HAP-1 (cell line): ENCODE measurements around the gene PHF2.
A peak's percentile ranks its signal among the peaks of the same experiment; 100 is the strongest.

Experiments
- DNase-seq, 2 experiments: peaks; one replicate each; pipeline ENCODE4 v3.0.0-alpha.2; 2016 to 2020; ENCODE audit warnings: low spot score in 2 of 2
- H3K27me3 ChIP-seq: fragments of 250-450 bp; sonication (Bioruptor Pico); 2 replicates; pipeline ENCODE4 v1.5.1; 2020; ENCODE audit warnings: low read depth, mild to moderate bottlenecking, moderate library complexity
- H3K36me3 ChIP-seq: fragments of 250-450 bp; sonication (Bioruptor Pico); replicated peaks from 2 replicates; pipeline ENCODE4 v1.5.1; 2020; ENCODE audit warnings: mild to moderate bottlenecking
- H3K4me1 ChIP-seq: fragments of 250-450 bp; sonication (Bioruptor Pico); 2 replicates; pipeline ENCODE4 v1.5.1; 2020; ENCODE audit warnings: mild to moderate bottlenecking
- H3K4me3 ChIP-seq: fragments of 250-450 bp; sonication (Bioruptor Pico); 2 replicates; pipeline ENCODE4 v1.5.1; 2020; ENCODE audit warnings: mild to moderate bottlenecking, moderate library complexity
- H3K9me3 ChIP-seq: fragments of 250-450 bp; sonication (Bioruptor Pico); 2 replicates; pipeline ENCODE4 v1.5.1; 2020; ENCODE audit warnings: mild to moderate bottlenecking, moderate library complexity
- in situ Hi-C: fragments of 300-500 bp; cut with MboI; formaldehyde crosslinking; loops from 3 replicates; pipeline ENCODE4 v1.14.3; 2020; ENCODE audit warnings: low sequenced_read_pairs, inconsistent platforms, mixed read lengths

The PHF2 gene

DNA sequence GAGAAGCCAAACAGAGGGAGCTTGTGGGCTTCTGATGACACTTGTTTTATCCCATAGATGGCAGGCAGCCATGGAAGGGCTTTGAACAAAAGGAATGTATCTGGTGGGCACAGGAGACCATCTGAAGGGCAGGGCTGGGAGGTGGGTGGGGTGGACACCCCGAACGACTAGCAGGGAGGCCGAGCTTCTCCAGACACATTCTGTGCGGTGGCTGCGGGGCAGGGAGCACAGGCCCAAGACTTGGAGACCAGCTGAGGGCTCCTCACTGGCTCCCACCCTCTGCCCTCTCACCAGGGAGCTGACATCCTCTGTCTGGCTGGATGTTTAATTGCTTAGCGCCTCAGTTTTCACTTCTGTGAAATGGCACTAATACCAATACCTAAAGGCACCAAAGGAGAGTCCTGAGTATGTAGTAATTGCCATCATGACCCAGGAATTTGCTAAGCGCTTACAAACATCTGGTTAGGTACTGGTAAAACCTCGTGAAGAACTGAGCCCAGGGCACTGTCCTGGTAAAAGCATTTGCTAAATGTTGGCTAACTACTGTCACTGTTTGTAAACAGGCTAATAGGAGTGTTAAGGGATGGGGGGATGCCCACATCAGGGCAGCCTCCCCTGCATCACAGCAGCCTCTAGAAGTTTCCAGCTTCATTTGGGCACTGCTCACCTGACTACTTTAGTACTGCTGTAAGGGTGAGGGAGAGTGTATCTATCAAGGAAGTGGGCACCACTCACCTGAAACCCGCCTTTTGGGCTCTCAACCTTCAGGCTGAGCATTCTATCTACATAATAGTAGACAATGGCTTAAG is 2.1 kb upstream of the PHF2 start:
- in situ Hi-C loops, result no loop called here
- Histone ChIP-seq H3K4me1 (peaks cover 15% of the 10 kb centered on the region), H3K27me3 (no peaks in the 10 kb centered on the region), H3K36me3 (no peaks in the 10 kb centered on the region), H3K9me3 (peaks cover 2% of the 10 kb centered on the region), H3K4me3 (no peak overlapping the region)
- no peak for DNase-seq

DNA sequence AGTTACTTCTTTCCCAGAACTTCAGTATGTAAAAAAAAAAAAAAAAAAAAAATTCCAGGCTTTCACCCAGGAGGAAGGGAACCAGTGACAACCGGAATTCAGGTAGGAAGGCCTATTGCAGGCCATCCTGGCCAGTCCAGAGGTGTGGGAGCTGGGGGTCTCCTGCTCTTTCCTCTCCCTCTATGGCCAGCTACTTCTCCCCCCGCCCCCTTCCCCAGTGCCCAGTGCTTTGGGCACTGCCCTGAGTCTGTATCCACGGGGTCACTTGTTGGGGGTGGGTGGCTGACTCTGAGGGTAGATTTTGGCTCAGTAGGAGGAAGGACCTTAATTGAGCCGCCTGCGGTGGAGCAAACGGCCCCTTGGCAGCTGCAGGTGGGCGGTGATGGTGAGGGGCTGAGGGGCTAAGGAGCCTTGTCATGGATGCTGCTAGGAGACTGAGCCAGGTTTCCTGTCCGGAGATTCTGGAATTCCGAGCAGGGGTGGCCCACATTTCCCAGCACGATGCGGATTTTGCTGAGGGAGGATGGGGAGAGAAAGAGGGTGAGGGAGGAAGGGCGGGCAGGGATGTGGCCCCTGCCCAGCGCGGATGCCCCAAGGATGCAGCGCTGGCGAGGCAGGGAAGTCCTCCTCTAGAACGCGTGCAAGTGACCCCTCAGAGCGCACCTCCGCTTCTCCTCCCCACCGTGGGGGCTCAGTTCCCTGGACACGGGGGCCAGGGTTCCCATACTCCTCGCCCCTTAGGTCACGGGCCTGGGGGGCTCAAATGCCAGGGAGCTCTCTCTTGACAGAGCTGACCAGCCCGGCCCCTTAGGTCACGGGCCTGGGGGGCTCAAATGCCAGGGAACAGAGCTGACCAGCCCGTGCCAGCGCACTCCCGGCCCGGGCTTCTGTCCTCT is 1.2 kb upstream of the PHF2 start:
- Histone ChIP-seq H3K9me3 (peaks cover 2% of the 10 kb centered on the region), H3K4me1 (peaks cover 15% of the 10 kb centered on the region), H3K4me3 (peak overlapping the region; percentile 52), H3K27me3 (no peaks in the 10 kb centered on the region), H3K36me3 (no peaks in the 10 kb centered on the region)
- DNase-seq, result no peak
- in situ Hi-C loops, result no loop called here

DNA sequence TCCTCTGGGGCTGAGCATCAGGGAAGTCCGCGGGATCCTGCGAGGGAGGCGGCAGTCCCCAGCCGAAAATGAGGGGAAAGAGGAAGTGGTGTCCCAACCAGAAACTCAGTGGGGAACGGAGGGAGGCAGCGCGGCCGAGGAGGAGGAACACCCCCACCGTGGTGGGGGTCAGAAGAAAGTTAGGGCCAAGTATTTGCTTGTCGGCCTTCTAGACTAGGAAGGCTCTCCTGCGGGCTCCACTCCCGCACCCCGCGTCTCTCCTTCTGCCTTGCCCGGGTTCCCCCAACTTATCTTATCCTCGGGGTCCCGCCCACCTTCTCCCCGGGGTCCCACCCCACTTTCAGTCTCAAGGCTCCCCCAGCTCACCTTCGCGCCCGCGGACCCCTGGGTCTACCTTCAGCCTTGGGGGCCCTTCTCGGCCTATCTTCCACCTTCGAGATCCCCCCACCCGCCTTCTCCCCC is 557 bp upstream of the PHF2 start:
- in situ Hi-C loops, result no loop called here
- no peaks in the 10 kb centered on the region for H3K36me3 ChIP-seq
- peak in 1 of 2 experiments; percentile 35 for DNase-seq
- peak overlapping the region; percentile 52 for H3K4me3 ChIP-seq
- no peaks in the 10 kb centered on the region; the same call in none of the 2 replicates for H3K9me3 ChIP-seq
- H3K4me1 ChIP-seq, result peaks cover 15% of the 10 kb centered on the region
- no peaks in the 10 kb centered on the region for H3K27me3 ChIP-seq

GRCh38 chr9:93577078-93577974 is 942 bp downstream of the PHF2 start:
- in situ Hi-C loops, result no loop called here
- Histone ChIP-seq H3K4me1 (peaks cover 15% of the 10 kb centered on the region), H3K9me3 (no peaks in the 10 kb centered on the region), H3K27me3 (no peaks in the 10 kb centered on the region), H3K36me3 (no peaks in the 10 kb centered on the region), H3K4me3 (peak overlapping the region; percentile 44)
- DNase-seq, result peak in 1 of 2 experiments; percentile 26

GRCh38 chr9:93577975-93578682 is 1.7 kb downstream of the PHF2 start:
- Histone ChIP-seq H3K36me3 (no peaks in the 10 kb centered on the region), H3K27me3 (no peaks in the 10 kb centered on the region), H3K4me1 (peaks cover 15% of the 10 kb centered on the region), H3K9me3 (no peaks in the 10 kb centered on the region), H3K4me3 (peak overlapping the region; percentile 44)
- DNase-seq, result no peak
- in situ Hi-C loops, result no loop called here

DNA sequence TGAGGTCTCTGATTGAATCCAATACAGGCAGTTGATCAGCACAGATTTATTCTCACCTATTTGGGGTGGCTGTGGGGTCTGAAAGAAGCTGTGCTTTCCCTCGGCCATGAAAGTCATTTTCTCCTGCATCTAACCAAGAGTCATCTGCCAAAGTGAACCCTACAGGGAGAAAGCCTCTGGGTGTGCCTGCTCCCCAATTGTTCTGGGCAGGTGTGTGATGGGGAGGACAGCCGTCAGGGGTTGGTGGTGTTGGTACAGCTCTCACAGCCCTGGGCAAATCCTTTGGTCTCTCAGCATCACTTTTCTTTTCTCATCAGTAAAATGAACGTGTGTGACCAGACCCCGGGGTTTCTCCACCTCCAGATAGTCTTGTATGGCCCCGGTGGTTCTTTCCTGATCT is 2.5 kb downstream of the PHF2 start:
- Histone ChIP-seq H3K36me3 (no peaks in the 10 kb centered on the region), H3K4me1 (peaks cover 15% of the 10 kb centered on the region), H3K27me3 (no peaks in the 10 kb centered on the region), H3K4me3 (no peak overlapping the region), H3K9me3 (no peaks in the 10 kb centered on the region)
- DNase-seq, result no peak
- in situ Hi-C loops, result no loop called here

- Histone ChIP-seq H3K27me3 (no peaks in the 10 kb centered on the region), H3K4me1 (peaks cover 14% of the 10 kb centered on the region), H3K36me3 (no peaks in the 10 kb centered on the region), H3K9me3 (peaks cover 6% of the 10 kb centered on the region; the same call in 1 of the 2 replicates), H3K4me3 (no peak overlapping the region)
- in situ Hi-C loops, result no loop called here
- DNase-seq, result no peak
These were observed 3.5 kb downstream of the PHF2 start for GRCh38 chr9:93579711-93580516.

DNA sequence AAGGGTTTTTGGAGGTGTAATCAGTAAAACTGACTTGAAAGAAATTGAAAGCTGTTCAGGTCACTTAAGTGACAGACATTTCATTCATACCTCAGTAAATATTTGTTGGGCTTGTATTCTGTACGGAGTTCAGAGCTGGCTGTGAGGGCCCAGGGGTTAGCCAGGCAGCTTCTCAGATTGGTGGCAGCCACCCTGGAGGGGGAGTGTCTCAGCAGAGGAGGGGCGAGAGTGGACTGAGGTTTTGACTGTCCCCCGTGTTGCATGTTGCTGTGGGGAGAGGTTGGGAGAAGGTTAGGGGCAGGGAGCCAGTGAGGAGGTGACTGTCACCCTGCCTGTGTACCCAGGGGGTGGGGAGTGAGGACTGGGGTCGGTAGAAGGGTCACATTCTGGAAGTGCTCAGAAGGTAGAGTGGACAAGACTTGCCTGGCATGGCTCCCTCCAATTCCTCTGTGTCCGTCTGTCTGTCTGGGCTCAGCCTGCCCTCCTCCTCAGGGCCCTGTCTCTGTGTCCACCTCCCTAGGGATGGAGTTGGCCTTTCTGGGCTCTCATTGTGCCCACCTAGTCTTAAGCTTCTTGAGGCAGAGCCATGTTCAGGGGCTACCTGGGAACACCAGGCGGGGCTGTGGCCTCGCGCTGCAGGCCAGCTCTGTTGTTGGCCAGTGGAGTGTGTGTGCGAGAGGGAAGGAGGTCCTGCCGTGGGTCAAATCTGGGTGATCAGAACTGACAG is 4.4 kb downstream of the PHF2 start:
- H3K4me1 ChIP-seq, result peaks cover 7% of the 10 kb centered on the region
- peaks cover 6% of the 10 kb centered on the region; the same call in 1 of the 2 replicates for H3K9me3 ChIP-seq
- H3K27me3 ChIP-seq, result no peaks in the 10 kb centered on the region
- H3K36me3 ChIP-seq, result no peaks in the 10 kb centered on the region
- in situ Hi-C loops, result no loop called here
- H3K4me3 ChIP-seq, result no peak overlapping the region
- no peak for DNase-seq

DNA sequence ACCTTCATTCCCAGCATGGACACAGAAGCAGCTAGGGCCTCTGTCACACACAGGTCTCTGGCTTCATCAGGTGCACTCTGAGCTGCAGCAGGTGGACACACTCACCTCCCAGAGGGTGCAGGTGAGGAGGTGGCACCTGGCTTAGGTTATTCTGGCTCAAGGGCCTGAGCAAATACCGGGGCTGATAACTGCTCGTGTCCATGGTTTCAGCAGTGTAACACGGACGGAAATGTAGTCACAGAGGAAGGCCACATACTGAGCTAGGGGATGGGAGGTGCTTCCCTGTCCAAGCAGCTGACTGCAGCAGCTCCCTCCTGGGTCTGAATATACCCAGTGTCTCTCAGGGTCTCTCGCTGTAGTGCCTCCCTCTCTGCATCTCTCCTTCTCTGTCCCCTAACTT is 5.7 kb downstream of the PHF2 start:
- in situ Hi-C loops, result no loop called here
- H3K4me3 ChIP-seq, result no peak overlapping the region
- peaks cover 7% of the 10 kb centered on the region for H3K4me1 ChIP-seq
- no peaks in the 10 kb centered on the region for H3K27me3 ChIP-seq
- DNase-seq, result no peak
- no peaks in the 10 kb centered on the region for H3K36me3 ChIP-seq
- peaks cover 6% of the 10 kb centered on the region; the same call in 1 of the 2 replicates for H3K9me3 ChIP-seq

DNA sequence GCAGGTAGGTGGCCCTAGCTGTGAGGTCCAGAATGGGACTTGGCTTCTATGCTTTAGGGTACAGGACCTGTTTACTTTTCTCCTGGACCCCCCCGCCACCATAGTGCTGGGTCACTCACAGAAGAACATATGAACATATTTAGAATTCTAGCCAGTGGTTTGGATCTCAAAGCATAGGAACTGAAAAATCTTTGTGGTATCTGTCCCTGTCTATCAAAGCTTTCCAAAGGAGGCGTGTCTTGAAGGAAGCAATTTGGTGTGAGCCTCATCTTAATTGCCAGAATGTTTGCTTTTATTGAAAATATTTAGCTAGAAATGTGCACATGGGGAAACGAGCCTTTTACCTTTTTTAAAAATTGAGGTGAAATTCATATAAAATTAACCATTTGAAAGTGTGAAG is 6.2 kb downstream of the PHF2 start:
- H3K9me3 ChIP-seq, result peaks cover 6% of the 10 kb centered on the region; the same call in 1 of the 2 replicates
- H3K4me1 ChIP-seq, result peaks cover 6% of the 10 kb centered on the region
- H3K36me3 ChIP-seq, result no peaks in the 10 kb centered on the region
- no peak overlapping the region for H3K4me3 ChIP-seq
- DNase-seq, result no peak
- in situ Hi-C loops, result no loop called here
- no peaks in the 10 kb centered on the region for H3K27me3 ChIP-seq

DNA sequence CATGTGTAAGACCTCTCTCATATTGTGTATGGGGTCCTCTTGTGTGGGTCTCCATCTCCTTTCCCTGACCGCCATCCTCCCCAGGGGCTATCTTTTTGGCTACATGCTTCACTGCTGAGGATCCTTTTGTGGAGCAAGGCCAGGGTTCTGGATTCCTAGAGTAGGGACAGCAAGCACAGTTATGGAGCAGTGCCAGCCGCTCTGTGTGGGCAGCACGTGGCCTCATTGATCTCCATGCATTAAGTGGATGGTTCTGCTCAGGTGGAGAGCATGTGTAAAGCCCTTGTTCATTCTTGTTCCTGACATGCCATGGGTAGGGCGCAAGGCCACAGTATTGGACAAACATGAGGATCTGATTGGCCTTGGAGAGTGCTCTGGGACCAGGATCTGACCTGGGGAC is 8.9 kb downstream of the PHF2 start:
- DNase-seq, result no peak
- Histone ChIP-seq H3K9me3 (peaks cover 6% of the 10 kb centered on the region; the same call in 1 of the 2 replicates), H3K4me3 (no peak overlapping the region), H3K4me1 (no peaks in the 10 kb centered on the region), H3K27me3 (no peaks in the 10 kb centered on the region), H3K36me3 (no peaks in the 10 kb centered on the region)
- in situ Hi-C loops, result no loop called here

- in situ Hi-C loops, result no loop called here
- Histone ChIP-seq H3K9me3 (peaks cover 6% of the 10 kb centered on the region; the same call in 1 of the 2 replicates), H3K36me3 (no peaks in the 10 kb centered on the region), H3K4me3 (no peak overlapping the region), H3K27me3 (no peaks in the 10 kb centered on the region), H3K4me1 (no peaks in the 10 kb centered on the region)
- DNase-seq, result no peak
These were observed 9.3 kb downstream of the PHF2 start for GRCh38 chr9:93585695-93586094.
